ENCODE data around the gene NTSR1.

NTSR1 gene

DNA sequence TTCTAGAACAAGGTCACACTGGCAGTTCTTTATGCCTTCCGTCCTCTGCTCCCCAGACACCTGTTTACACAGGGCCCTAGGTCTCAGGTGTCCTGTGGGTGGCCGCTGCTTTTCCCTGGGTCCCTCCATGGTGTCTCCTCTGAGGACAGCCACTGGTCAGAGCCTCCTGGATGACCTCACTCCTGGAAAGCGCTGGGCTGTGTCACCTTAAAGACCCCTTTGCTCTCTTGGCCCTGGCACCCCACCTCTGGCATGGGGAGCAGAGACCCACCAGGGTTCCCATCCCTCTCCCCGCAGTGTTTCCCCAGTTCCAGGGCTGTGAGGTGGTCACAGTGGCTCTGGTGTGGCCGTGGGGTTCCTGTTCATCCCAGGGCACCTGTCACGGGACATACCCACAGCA is 33.9 kb downstream of the NTSR1 start:
- DNase-seq, result no peak

DNA sequence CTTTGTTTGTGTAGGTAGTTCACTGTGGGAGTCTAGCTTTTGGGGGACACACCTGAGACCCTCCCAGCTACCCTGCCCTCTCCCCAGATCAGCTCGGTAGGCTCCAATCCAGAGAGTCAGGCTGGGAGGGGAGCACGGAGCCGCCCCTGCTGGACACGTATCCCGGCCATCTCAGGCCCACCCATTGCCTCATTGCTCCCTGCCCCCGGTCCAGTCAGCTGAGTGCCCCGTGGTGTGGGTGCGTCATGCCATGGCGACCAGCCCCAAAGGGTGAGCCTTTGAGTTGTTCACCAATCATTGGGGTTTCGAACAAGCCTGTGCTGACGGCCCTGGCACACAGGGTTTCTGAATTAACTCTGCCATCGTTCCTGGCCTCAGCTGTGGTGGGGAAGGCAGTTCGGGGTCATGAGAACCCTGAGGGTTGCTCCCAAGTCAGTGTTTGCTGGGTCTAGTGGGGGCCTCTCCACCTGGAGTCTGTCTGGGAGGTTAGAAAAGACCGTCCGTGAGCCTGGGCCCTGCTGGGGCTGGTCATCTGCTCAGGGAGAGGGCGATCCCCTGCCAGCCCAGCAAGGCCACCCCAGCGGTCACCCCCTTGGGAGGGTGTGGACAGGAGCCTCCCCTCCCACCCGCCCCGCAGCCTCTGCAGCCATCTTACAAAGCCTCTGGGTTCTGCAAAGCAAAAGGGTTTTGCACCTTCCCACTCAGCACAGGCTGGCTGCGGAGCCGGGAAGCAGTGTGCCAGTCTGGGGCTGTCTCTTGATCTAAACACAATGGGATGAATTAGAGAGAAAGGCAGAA is 34.5 kb downstream of the NTSR1 start:
- no peak for DNase-seq

DNA sequence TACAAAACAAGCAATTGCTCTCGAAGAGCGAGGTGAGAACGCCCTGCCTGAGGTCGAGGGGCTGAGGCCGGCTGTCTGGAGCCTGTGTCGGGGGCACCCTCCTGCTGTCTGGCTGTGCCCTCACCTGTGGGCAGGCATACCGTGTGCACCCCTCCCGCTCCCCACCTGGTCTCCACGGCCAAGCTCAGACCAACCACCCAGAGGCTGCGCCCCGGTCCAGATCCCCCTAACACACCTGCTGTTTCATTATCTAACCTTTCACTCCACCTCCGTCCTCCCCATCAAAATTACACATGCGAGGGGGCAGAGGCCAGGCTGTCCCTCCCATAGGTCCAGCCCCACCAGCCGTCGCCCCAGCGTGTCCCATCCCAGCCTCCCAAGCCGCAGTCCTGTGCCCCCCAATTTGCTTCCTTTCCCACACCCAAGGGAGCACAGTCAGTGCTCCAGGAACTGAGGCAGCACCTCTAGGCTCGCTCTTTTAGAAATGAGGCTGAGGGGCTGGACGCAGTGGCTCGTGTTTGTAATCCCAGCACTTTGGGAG is 35.2 kb downstream of the NTSR1 start:
- no peak for DNase-seq

DNA sequence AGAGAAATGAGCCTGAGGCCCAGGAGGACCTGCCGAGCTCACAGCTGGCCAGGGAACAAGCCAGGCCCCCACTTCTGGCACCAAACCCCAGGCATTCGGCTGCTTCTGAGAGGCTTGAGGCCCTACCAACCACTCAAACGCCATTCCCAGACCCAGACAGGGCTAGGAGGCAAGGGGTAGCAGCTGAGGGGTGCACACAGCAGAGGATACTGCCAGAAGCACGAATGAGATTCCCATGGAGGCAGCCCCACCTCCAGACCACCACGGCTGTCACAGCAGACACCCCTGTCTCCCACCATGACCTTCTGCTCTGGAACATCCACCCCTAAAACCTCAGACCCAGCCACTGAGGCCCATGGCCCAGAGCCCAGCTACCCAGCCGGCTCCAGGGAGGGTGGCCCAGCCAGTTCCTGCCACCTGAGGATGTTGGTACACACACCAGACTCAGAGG is 36.1 kb downstream of the NTSR1 start:
- no peak for DNase-seq

DNA sequence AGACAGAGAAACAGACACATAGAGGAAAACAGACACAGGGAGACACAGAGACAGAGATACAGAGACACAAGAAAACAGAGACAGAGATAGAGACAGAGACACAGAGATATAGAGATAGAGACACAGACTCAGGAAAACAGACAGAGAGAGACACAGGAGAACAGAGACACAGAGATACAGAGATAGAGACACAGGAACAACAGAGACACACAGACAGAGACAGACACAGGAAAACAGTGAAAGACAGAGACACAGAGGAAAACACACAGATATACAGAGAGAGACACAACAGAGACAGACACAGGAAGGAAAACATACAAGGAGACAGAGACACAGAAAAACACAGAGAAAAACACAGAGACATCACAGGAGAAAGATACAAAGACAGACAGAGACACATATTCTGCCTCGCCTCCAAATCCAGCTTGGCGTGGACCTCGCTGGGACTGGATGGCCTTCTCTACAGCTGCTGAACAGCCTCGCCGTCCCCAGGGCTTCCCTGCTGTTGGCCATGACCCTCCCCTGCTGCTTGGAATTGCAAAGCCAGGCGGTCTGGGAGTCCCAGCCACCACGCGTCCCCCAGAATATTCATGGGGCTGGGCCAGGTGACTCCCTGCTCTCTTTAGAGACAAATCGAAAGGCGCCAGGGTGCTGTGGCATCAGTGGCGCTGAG is 36.8 kb downstream of the NTSR1 start:
- DNase-seq, result no peak

DNA sequence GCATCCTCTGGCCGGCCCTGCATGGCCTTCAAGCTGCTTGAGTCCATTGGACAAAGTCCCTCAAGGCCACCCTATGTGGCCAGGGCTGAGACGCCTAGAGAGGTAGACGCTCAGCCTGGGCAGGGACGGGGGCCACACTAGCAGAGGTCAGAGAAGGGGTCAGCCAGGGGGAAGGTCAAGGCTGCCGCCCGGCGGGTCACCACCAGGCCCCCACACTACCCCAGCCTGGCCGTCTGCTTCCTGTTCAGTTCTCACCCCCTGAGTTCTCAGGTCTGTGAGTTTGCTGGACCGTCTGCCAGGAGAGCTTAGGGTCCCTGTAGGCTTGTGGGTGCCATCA is 37.3 kb downstream of the NTSR1 start:
- no peak for DNase-seq

DNA sequence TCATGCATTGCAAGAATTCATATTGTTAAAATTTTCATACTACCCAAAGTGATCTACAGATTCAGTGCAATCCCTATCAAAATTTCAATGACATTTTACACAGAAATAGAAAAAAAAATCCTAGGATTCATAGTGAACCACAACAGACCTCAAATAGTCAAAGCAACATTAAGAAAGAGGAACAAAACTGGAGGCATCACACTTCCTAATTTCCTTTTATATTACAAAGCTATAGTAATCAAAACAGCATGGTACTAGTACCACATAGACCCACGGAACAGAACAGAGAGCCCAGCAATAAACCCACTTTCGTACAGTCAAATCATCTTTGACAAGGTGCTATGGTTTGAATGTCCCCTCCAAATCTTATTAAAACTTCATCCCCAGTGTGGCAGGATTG is 39.7 kb downstream of the NTSR1 start:
- DNase-seq, result no peak

DNA sequence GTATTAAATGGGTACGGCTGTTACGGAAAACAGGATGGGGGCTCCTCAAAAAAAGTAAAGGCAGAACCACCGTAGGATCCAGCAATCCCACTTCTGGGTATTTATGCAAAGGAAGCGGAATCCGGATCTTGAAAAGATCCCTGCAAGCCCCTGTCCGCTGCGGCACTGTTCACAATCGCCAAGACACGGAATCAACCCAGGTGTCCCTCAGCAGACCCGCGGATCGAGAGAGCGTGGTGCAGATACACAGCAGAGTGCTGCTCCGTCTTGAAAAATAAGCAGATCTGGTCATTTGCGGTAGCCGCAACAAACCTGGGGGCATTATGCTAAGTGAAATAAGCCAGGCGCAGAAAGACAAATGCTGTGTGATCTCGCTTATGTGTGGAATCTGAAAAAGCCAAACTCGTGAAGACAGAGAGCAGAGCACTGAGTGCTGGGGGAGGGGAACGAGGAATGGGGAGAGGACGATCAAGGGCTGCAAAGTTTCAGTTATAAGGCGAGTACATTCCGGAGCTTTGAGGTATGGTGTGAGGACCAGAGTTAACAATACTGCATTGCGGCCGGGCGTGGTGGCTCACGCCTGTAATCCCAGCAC is 41.3 kb downstream of the NTSR1 start:
- DNase-seq, result no peak

DNA sequence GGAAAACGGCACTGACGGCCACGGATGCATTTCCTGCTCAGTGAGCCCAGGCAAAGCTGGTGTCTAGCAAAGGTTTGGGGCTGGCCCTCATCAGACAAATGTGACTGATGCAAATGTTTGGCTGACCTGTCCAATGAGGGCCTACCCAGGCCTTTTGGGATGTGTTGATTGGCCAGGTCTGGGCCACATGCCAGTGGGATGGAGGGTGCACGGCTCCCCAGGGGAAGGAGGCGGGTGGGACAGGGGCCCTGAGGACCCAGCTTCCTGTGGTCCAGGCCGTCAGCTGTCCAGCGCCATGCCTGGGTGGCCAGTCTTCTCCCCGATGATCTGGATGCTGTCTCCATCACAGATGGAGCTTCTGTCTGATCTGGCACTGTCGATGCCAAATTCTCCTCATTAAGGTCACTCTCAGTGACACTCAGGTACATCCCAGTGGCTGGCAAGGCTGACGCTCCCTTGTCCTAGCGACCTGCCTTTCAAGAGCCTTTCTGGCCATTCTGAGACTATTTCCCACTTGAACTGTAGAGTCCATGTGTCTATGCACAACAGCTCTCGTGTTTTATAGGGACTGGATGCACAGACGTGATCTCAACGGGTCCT is 43.0 kb downstream of the NTSR1 start:
- no peak for DNase-seq

DNA sequence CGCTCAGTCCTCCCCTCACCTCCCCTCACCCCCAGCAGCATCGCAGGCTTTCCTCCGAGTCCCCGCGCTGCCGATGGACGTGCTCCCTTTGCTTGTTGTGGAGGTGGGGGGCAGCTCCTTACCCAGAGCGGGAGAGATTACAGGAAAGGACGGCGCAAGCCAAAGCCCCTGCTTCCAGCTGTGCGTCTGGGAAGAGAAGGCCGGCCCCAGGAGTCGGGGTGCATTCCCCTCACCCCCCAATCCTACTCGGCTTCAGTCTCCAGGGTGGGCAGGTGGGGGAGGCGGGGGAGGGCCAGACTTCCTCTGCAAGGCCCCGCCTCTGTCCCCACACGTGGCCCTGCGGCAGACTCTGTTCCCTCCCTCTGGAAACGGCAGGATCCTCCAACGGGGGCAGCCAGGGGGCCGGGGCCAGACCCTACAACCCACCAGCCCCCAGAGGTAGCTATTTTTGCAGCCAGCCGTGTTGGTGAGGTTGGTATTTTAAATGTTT is 43.6 kb downstream of the NTSR1 start:
- DNase-seq, result no peak

DNA sequence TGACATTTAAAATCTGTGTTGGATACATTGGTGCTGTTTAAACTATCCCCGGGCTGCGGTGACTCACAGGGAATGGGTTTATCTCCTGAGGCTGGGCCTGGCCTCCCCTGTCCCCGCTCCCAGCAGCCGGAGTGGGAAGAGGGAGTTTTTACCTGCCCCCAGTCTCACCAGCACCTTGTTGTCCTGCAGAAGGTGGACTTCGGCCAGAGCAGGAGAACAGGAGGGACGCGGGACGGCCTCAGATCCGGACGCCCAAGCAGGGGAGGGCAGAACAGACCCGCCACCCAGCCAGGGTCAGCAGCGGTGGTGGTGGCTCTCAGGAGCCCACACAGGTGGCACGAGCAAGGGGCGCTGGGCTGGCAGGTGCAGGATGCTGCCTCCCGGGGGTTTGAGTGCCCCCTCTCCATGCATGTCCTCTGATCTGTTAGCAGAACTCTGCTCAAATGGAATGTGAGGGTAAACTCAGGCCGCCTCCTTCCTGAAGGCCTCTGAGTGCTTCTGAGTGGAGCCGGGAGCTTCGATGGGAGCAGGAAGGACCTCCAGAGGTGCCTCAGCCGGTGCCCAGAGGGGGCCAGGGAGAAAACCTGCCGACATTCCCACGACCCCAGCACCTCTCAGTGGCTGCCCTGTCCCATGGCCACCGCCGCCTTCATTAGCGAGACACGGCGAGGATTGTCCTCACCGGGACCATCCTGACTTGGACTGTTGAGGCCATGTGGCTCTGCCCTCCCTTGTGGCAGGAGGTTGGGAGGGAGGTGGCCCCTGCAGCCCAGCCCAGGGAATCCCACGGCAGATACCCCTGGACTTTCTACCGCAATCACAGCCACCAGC is 44.2 kb downstream of the NTSR1 start:
- DNase-seq, result no peak

DNA sequence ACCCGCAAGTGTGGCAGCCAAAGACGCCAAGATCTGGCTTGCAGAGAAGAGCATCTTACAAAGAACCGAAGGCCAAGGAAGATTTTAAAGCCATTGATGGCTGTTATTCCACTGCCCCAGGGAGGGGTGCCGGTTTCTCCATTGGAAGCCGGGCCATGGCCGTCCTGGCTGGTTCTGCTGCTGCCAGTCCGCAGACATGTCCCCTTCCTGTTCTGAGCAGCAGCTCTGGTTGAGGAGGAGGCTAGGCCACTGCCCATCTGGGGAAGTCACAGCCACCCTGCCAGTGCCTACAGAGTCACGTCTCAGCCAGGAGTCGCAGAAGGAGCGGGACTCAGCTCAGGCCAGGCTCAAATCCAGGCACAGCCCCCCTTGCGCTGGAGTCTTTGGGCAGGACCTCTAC is 45.0 kb downstream of the NTSR1 start:
- DNase-seq, result no peak

DNA sequence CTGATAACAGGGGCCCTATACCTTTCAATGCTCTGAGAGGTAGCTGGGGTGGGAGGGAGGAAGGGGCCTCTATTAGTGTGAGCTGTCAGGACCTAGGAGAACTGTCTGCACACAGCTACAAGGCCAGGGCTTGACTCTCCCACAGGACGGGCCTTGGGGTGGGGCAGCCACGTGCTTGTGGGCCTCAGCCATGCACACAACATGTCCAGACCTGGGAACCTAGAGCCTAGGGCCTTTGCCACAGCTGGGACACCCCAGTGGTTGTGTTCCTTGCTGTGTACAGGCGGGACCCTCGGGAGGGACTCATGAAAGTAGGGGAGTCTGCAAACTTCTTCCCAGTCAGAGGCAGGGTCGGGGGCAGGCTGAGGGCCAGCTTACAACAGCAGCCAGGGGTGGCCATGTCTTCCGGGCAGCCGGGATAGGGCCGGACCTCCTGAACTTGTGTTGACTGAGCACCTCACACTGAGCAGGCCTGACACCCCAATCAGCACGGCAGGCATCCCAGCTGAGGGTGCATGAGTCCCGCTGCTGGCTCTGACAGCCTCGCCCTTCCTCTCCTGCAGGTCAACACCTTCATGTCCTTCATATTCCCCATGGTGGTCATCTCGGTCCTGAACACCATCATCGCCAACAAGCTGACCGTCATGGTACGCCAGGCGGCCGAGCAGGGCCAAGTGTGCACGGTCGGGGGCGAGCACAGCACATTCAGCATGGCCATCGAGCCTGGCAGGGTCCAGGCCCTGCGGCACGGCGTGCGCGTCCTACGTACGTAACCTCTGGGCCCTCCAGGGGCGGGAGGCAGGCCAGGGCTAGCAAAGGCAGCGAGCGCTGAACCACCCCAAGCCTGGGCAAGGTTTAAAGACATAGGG is 45.7 kb downstream of the NTSR1 start:
- DNase-seq, result no peak

DNA sequence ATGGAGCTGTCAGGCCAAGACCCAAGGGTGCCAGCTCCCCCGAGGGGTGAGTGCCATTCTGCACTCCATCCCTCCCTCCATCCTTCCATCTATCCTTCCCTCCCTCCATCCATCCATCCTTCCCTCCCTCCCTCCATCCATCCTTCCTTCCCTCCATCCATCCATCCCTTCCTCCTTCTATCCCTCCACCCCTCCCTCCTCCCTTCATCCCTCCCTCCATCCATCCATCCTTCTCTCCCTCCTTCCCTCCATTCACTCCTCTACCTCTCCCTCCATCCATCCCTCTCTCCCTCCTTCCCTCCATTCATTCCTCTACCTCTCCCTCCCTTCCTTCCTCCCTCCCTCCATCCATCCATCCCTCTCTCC is 46.3 kb downstream of the NTSR1 start:
- DNase-seq, result no peak

DNA sequence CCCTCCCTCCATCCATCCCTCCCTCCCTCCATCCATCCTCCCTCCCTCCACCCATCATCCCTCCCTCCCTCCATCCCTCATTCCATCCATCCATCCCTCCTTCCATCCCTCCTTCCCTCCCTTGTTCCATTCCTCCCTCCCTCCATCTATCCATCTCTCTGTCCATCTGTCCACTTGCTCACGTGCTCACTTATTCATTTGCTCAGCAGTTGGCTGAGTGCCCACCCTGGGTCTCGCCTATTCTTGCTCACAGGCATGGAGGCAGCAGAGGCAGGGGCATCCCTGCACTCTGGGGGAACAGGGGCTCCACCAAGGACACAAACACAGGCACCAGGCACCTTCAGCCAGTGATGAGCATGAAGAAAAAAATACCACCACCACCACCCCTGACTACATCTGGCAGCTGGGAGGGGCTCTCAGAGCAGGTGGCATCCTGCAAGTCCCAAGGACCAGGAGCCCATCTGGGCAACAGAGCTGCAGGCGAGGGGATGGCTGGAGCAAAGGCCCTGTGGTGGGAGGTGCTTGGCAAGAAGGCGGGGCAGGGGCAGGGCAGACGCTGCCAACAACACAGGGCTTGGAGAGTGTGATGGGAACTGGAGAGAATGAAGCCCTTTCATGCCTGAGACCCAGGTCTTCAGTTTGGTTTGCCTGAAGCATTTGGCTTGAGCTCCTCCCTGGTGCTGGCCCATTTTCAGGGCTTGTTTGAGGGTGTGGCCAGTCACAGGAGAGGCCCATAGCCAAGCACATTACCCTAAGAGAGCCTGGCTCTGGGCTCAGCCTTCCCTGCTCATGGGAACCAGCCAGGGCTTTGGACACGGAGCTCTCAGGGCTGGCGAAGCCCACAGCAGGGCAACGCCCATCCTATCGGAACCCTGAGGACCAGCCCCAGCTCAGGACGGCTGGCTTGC is 47.4 kb downstream of the NTSR1 start:
- DNase-seq, result no peak

DNA sequence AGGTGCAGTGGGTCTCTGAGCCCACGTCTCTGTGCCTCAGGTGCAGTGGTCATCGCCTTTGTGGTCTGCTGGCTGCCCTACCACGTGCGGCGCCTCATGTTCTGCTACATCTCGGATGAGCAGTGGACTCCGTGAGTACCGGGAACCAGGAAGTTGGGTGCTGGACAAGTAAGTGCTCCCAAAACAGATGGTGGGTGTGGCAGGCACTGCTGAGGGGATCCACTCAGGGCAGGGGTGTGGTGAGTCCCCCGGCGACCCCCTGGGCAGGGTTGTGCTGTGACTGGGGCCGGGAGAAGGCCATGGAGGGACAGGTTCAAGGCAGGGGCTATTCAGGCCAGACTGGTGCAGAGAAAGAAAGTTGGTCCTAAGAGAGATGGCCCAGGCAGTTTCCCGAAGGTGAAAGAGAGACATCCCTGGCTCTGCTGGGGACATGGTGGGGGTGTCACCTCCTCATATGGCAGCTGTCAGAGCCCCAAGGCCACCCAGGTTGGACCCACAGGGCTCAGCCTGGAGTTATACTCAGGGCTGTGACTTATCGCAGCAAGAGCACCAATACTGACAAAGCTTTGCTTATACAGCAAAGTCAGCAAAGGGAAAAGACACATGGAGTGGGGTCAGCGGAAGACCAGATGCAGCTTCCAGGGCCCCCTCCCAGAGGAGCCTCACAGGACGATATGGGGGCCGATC is 49.7 kb downstream of the NTSR1 start:
- DNase-seq, result no peak

DNA sequence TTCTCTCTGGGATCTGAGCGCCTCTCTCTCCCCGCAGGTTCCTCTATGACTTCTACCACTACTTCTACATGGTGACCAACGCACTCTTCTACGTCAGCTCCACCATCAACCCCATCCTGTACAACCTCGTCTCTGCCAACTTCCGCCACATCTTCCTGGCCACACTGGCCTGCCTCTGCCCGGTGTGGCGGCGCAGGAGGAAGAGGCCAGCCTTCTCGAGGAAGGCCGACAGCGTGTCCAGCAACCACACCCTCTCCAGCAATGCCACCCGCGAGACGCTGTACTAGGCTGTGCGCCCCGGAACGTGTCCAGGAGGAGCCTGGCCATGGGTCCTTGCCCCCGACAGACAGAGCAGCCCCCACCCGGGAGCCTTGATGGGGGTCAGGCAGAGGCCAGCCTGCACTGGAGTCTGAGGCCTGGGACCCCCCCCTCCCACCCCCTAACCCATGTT is 51.4 kb downstream of the NTSR1 start:
- DNase-seq, result no peak

DNA sequence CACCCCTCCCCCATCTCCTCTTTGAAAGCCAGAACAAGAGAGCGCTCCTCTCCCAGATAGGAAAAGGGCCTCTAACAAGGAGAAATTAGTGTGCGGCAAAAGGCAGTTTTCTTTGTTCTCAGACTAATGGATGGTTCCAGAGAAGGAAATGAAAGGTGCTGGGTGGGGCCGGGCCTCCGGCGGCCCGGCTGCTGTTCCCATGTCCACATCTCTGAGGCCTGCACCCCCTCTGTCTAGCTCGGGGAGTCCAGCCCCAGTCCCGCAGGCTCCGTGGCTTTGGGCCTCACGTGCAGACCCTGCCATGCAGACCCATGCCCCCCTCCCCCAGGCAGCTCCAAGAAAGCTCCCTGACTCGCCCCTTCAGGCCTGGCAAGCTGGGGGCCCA is 51.8 kb downstream of the NTSR1 start:
- DNase-seq, result no peak

DNA sequence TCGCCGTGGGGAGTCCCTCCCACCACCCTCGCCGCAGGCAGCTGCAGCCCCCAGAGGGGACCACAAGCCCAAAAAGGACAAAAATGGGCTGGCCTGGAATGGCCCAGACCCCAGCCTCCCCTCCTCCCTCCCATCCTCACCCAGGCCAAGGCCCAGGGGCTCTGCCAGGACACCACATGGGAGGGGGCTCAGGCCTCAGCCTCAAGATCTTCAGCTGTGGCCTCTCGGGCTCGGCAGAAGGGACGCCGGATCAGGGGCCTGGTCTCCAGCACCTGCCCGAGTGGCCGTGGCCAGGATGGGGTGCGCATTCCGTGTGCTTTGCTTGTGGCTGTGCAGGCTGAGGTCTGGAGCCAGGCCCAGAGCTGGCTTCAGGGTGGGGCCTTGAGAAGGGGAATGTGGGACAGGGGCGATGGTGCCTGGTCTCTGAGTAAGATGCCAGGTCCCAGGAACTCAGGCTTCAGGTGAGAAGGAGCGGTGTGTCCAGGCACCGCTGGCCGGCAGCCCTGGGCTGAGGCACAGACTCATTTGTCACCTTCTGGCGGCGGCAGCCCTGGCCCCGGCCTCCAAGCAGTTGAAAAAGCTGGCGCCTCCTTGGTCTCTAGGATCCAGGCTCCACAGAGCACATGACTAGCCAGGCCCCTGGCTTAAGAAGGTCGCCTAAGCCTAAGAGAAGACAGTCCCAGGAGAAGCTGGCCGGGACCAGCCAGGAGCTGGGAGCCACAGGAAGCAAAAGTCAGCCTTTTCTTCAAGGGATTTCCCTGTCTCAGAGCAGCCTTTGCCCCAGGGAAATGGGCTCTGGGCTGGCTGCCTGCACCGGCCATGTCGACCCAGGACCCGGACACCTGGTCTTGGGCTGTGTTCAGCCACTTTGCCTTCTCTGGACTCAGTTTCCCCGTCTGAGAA is 52.5 kb downstream of the NTSR1 start:
- DNase-seq, result no peak
